Endothelial cell of umbilical vein (primary cell): ENCODE results near the gene MRGPRE.

Experiments used
- EZH2 ChIP-seq: IDR thresholded peaks from 2 replicates; pipeline ENCODE4 v1.6.1; 2012; ENCODE audit warnings: borderline replicate concordance, low read depth, mild to moderate bottlenecking, moderate library complexity, low read length, inconsistent platforms; ENCODE audit not compliant: severe bottlenecking
- GATA2 ChIP-seq: IDR thresholded peaks from 2 replicates; pipeline ENCODE4 v1.7.0; 2011; ENCODE audit warnings: low read depth, mild to moderate bottlenecking, moderate library complexity, mixed read lengths, low read length; ENCODE audit not compliant: insufficient read length, insufficient read depth
- JUN ChIP-seq: IDR thresholded peaks from 2 replicates; pipeline ENCODE4 v1.6.1; 2011; ENCODE audit warnings: borderline replicate concordance, low read depth; ENCODE audit not compliant: insufficient read length, insufficient read depth
- MYC ChIP-seq: IDR thresholded peaks from one replicate; pipeline ENCODE4 v1.6.1; 2011; ENCODE audit warnings: mild to moderate bottlenecking, low read depth, low read length
- POLR2A ChIP-seq: IDR thresholded peaks from 2 replicates; pipeline ENCODE4 v1.6.1; 2012; ENCODE audit warnings: low read depth, mild to moderate bottlenecking, control low read depth, low read length
- POLR2AphosphoS5 ChIP-seq: IDR thresholded peaks from 2 replicates; pipeline ENCODE4 v1.6.1; 2012; ENCODE audit warnings: low read depth, mild to moderate bottlenecking, control low read depth, low read length, moderate library complexity; ENCODE audit not compliant: insufficient read depth
- TF ChIP-seq, protein P1 (sequence below), 2 donors: IDR thresholded peaks; 1 replicate in 1 of 2; 2 replicates in 1 of 2; pipeline ENCODE4 v1.5.1; 2011; ENCODE audit warnings: low read length in 2 of 2, mild to moderate bottlenecking in 2 of 2, moderate library complexity in 2 of 2, control low read depth in 1 of 2, inconsistent platforms in 1 of 2, low read depth in 1 of 2; ENCODE audit not compliant: insufficient read depth in 1 of 2; ENCODE audit errors: extremely low read depth in 1 of 2
- TF ChIP-seq, protein P2 (sequence below): IDR thresholded peaks from 2 replicates; pipeline ENCODE4 v1.6.1; 2011; ENCODE audit not compliant: insufficient read depth, insufficient read length

DNA sequence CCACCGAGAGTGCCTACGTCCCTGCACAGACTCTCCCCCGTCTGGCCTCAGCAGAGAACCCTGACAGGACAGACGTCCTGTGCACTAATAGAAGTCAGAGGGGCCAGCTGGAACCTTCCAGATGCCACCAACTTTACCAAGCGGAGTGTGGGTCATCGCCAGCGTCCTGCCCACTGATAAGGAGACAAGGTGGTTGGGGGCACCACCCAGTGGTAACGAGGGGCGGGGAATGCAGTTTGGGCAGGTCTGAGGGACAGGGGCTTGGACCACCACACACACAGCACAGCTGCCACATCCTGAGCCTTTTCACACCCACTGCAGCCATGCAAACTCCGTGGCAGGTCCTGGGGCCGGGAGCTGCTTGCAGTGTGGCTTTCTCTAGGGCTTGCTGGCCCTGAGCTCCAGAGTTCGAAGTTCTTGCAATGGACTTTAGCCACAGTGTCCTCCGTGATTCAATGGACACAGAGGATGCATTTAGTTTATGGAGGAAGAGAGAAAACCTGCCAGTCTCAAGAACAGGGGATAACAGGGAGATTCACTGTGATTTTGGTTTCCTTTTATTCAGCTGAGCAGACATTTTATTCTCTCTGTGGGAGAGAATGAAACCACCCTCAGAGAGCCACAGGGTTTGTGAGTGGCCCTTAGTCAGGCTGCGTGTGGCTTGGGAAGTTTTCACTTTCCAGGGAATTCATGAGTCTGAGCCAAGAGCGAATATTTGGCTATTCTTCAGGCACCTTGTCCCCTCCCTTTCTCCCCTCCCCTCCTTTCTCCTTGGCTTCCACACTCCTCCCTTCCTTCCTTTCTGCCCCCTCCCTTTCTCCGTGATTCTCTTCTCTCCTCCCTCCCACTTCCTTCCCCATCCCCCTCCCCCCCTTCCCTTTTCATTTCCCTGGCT, 26.7 kb downstream of the MRGPRE start:
- TF ChIP-seq, protein P1, sequence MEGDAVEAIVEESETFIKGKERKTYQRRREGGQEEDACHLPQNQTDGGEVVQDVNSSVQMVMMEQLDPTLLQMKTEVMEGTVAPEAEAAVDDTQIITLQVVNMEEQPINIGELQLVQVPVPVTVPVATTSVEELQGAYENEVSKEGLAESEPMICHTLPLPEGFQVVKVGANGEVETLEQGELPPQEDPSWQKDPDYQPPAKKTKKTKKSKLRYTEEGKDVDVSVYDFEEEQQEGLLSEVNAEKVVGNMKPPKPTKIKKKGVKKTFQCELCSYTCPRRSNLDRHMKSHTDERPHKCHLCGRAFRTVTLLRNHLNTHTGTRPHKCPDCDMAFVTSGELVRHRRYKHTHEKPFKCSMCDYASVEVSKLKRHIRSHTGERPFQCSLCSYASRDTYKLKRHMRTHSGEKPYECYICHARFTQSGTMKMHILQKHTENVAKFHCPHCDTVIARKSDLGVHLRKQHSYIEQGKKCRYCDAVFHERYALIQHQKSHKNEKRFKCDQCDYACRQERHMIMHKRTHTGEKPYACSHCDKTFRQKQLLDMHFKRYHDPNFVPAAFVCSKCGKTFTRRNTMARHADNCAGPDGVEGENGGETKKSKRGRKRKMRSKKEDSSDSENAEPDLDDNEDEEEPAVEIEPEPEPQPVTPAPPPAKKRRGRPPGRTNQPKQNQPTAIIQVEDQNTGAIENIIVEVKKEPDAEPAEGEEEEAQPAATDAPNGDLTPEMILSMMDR (IDR thresholded peaks at IDR 0.05; ENCODE audit: extremely low read depth in 1 of 2, insufficient read depth in 1 of 2, low read depth in 1 of 2, low read length in 2 of 2), result no peak
- TF ChIP-seq EZH2 (no peak), JUN (no peak), POLR2A (no peak), GATA2 (no peak), POLR2AphosphoS5 (no peak), MYC (no peak)
- TF ChIP-seq, protein P2, sequence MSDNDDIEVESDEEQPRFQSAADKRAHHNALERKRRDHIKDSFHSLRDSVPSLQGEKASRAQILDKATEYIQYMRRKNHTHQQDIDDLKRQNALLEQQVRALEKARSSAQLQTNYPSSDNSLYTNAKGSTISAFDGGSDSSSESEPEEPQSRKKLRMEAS, result no peak
